Measurements from ENCODE around the gene SLCO4A1.

Gene SLCO4A1

DNA sequence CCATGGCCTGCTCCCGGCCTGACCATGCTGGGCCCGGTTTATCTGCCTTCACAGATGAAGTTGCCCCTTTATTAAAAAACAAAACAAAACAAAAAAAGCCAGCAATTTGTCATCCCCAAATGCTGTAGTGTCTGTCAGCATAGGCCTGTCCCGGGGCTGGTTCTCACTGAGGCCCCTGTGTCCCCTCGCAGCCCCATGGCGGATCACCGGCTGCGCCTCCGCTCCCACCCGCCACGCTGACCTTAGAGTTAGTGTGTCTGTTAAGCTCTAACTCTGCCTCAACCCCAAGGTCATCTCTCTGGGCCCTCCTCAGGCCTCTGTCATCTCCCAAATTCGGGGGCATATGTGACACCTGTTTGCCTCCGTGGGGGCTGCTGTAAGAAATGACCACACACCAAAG is 11.1 kb downstream of the SLCO4A1 start:
- no peak for DNase-seq

DNA sequence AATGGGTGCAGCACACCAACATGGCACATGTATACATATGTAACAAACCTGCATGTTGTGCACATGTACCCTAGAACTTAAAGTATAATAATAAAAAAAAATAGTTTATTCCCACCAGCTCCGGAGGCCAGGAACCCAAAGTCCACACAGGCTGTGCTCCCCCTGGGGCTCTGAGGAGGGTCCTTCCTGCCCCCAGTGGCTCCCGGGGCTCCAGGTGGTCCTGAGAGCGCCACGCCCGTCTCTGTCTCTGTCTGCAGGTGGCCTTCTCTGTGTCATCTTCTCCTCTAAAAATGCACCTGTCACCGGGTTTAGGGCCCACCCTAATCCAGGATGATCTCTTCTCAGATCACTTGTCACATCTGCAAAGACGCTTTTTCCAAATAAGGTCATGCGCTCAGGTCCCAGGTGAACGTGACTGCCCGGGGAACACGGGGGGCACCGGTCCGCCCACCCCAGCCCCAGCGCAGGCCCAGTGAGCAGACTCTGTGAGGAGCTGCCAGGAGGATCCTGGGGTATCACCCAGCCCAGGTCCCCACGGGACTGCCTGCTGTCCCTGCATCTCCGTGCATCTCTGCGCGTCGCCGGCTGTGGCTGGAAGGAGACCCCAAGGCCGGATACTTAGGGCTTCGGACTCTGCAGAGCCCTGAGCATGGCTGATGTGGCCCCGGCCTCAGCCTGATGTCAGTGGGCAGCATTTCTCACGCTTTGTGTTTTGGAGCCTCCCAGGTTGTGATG is 11.8 kb downstream of the SLCO4A1 start:
- DNase-seq = no peak

DNA sequence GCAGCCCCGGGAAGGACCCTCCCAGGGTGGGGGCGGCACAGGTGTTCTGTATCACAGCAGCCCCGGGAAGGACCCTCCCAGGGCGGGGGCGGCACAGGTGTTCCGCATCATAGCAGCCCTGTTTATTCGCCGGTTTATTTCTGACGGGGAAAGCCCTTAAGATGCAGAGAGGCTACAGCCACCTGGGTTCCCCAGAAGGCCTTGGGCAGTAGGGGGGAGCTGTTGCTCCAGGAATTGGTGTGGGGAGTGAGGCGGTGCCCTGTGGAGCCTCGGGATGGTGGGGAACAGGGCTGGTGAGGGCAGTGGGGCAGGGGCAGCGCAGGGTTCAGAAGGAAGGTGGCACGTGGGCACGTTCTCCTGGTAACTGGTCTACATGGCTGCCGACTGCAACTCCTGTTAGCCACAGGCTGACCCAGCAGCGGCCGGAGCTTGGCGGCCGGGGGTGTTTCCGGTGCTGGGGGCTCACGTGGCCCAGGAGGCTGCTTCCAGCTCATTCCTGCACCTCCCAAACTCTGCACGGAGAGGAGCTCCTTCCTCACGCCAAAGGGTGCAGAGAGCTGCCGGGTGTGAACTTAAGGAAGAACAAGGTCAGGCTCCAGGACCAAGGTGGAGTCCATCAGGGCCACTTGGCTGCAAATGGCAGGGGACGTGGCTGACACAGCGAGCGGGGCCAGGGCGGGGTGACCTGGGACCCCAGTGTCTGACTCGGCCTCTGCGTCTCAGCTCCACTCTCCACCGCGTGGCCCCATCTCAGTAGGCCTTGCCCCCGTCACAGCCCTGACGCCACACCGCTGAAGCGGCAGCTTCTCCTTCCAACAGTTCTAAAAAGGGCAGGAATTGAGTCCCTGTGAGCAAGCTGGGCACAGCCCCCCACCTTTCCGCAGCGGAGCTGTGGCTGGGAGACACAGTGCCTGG is 13.2 kb downstream of the SLCO4A1 start:
- no peak for DNase-seq

DNA sequence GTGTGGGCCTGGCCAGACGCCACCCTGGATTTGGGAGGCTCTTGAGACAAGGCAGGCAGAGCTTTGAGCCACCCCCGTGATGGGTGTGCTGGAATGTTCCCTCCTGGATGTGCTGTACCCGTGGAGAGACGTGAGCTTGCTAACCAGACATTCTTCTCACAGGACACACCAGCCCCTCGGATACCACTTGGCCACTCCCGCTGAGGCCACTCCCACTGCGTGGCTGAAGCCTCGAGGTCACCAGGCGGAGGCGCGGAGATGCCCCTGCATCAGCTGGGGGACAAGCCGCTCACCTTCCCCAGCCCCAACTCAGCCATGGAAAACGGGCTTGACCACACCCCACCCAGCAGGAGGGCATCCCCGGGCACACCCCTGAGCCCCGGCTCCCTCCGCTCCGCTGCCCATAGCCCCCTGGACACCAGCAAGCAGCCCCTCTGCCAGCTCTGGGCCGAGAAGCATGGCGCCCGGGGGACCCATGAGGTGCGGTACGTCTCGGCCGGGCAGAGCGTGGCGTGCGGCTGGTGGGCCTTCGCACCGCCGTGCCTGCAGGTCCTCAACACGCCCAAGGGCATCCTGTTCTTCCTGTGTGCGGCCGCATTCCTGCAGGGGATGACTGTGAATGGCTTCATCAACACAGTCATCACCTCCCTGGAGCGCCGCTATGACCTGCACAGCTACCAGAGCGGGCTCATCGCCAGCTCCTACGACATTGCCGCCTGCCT is 14.1 kb downstream of the SLCO4A1 start:
- DNase-seq = no peak

DNA sequence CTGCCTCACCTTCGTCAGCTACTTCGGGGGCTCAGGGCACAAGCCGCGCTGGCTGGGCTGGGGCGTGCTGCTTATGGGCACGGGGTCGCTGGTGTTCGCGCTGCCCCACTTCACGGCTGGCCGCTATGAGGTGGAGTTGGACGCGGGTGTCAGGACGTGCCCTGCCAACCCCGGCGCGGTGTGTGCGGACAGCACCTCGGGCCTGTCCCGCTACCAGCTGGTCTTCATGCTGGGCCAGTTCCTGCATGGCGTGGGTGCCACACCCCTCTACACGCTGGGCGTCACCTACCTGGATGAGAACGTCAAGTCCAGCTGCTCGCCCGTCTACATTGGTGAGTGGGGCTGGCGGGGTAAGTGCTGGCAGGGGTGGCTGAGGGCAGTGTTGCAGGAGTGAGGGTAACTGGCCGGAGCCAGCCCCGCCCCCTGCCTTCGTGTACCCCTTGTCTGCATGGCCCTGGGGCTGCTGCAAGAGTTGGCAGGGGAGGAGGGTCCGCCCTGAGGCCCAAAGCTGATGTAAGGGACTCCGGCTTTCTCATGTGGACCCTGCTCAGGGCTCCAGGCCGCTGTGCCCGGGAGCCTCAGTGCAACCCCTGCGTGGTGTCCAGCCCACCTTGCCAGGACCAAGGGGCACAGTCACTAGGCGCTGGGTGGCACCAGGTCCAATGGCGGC is 14.8 kb downstream of the SLCO4A1 start:
- no peak for DNase-seq

DNA sequence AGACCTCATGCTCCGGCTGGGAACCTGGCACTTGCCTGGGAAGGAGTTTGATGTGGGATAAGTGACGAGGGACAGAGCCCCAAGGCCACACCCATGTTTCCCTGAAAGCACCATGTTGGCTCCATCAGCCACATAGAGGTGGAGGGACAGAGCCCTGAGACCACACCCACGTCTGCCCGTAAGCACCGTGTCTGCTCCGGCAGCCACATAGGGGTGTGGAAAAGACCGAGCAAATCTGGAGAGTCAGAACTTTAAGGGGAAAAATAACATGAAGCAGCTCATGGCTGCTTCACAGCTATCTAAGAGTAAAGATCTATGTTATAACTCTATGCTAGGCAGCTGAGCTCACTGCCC is 15.3 kb downstream of the SLCO4A1 start:
- DNase-seq = no peak

DNA sequence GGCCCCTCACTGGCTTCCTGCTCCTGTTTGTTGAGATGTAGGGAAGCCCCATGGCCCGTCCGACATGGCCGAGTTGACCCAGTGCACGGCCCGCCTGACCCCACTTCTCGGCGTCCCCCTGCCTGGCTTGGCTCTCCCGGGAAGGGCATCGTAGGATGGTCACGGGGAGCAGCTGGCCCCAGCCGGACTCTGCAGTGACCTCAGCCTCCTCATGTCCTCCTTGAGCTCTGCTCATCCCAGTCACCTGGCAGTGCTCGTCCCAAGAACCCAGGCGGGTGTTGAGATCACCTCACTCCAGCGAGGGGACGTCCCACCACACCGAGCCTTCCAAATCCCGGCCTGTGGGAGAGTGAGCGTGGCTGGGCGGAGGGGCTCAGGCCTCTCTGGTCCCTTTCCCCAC is 15.7 kb downstream of the SLCO4A1 start:
- DNase-seq = no peak

DNA sequence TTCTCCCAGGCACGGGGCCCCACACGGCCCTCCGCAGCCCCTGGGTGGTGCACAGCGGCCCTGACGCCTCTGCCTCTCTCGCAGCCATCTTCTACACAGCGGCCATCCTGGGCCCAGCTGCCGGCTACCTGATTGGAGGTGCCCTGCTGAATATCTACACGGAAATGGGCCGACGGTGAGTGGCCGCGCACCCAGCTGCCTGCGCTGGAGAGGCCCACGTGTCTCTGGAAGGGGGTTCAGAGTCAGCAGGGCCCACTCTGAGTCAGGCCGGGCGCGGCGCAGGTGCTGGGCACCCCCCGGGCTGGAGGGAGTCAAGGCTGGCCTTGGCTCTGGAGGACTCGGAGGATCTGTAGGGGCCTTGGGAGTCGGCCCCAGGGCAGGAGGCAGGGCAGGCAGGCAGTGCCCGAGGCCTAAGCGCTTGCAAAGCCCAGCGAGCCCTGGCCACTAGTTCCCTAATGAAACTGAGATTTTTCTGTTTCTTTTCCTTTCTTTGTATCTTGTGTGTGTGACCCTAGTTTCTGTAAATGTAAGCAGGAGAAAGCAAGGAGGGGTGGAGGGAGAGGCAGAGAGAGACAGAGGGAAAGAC is 16.4 kb downstream of the SLCO4A1 start:
- DNase-seq = no peak

DNA sequence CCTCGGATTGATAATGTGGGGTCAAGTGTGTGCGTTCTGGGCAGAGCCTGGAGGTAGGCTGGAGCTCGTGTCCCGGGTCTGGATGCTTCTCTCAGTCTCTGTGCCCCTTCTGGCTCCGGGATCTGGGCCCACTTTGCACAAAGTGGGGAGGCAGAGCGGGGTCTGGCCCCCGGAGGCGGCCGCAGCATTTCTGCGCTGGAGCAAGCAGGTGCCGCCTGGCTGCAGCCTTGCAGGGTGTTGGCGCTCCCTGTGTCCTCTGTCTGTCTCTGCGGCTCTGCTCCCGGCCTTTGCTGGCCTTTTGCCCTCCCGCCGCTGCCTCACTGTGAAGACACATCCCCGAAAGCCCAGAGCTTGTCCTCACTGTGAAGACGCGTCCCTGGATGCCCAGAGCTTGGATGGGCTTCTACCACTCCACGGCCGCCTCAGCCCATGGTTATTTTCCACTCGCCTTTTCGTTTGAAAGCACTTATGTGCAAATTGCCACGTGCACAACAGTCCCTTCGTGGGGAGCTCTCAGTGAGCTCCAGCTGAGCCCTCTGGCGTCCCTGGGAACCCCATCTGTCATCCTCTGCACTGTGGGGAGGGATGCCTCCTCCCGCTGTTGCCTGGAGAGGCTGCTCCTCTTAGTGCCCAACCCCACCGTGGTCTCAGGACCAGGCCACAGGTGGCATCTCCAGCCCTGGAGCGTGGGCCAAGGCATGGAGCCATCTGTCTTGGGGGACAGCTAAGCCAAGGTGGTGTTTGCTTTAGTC is 17.4 kb downstream of the SLCO4A1 start:
- no peak for DNase-seq

DNA sequence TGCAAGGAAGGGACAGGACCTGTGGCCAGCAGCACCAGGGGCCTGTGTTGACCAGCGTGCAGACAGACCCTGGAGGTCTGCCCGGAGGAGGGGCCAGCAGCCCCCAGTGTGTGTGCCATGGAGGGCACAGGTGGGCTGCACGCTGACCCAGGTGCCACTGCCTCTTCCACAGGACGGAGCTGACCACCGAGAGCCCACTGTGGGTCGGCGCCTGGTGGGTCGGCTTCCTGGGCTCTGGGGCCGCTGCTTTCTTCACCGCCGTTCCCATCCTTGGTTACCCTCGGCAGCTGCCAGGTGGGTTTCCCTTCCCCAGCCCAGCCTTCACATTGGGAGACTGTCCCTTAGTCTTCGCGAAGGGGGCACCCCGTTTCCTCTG is 17.9 kb downstream of the SLCO4A1 start:
- DNase-seq = no peak

DNA sequence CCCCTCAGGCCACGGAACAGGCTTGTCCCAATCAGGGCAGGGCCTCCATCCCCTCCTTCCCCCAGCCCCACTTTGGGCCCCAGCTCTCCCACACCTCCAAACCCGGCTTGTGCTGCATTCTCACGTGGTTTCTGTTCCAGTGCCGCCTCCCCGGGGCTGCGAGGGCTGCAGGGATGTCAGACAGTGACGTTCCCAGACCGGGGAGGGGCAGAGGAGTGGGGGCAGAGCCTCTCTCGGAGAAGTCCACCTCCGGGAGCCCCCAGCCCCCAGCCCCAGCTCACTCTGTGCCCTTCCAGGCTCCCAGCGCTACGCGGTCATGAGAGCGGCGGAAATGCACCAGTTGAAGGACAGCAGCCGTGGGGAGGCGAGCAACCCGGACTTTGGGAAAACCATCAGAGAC is 18.5 kb downstream of the SLCO4A1 start:
- no peak for DNase-seq

DNA sequence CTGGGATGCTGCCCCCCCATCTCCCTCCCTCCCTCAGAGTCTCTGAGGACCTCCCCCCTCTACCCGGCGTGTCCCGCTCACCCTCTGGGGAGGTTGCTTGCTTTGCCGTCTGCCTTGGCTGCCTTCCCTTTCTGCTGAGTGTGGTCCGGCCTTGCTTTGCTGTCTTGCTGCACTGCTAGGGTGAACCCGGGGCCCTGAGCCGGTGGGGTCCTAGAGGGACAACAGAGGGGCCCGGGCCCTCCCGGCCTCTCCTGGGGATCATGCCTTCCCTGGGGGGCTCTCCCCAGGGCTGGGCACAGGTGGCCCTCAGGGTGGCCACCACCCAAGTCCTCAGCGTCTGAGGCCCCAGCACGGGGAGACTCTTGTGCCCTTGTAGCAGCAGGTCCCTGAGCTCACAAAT is 19.3 kb downstream of the SLCO4A1 start:
- DNase-seq = no peak

DNA sequence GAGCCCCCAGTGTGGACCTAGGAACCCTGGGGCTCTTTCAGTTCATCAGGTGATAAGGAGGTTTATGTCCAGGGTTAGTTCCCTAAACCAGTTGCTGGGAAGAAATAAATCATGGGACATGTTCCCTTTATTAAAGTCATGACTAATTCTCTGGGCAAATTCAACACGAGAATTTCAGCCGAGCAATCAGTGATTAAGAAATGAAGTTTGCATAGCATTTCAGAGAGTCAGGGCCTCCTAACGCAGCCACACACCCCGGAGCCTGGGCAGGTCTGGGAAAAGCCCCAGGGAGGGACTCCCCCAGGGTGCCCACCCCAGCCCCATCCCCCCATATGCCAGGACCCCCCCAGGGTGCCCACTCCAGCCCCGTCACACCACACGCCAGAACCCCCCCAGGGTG is 20.1 kb downstream of the SLCO4A1 start:
- no peak for DNase-seq

DNA sequence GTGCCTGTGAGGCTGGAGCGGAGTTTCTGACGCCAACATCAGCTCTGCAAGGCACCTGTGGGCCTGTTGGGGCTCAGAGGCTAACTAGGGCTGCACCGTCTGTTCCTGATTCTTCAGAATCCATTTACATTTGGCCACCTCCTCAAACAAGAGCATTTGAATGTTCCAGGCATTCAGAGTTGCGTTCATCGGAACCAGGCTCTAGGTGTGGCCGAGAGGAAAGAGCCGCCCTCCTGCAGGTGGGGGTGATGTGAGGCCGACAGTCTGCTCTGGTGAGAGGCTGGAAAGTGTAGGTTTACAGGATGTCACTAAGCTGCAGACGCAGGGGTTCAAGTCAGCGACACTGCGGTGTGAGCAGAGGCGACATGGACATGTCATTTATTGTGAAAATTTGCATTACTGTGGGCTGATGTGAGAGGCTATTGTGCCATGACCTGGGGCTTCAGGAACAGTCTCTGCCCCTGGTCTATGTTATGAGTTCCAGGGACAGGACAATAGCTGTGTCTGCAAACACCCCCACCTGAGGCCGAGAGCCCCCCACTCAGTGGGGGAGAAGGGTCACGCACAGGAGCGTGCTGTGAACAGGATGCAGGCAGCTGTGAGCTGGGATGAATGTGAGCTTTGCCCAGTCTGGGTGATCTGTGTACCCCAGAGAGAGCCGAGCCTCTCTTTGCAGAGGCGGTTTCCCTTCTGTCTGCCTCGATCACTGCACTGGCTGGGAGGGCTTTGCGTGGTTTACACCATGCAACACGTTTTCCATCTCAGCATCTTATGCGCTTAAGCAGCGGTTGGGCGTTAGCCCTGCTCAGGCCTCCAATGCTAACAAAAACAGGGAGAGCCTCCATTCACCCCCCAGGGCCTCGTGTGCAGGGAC is 21.1 kb downstream of the SLCO4A1 start:
- no peak for DNase-seq

DNA sequence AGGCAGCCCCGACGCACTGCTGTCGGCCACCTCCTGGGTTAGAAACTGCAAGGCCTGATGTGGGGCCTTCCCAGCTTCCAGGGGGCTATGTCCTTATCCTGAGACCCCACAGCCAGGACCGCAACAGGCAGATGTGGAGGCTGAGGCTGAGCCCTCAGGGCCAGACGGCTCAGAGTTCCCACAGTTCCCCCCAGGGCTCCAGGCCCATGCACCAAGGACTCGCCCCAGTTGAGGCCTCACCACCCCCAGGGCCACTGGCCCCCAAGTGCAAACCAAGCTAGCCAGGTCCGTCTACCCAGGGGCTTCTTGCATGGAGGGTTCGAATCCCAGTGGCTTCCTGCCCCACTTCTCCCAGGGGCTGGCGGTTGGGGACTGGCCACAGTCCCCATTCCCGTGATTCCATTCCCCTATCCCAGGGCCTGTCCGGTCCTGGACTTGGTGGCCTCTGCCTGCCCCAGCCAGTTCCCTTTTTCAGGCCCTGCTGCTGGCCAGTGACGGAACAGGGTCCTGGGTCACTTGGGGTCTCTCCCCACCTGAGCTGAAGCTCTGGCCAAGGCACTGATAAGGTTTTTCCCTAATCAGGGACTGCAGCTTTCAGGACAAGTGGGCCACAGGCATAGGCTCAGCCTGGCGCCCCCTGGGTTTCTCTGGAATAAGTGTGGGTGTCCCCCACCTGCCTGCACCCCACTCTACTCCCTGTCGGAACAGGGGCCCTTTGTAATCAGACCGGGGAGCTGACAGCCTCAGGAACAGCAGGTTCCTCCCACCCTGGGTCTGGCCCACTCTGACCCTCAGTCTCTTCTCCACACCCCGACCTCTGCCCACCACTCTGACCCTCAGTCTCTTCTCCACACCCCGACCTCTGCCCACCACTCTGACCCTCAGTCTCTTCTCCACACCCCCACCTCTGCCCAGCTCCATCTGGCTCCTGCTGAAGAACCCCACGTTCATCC is 22.0 kb downstream of the SLCO4A1 start:
- no peak for DNase-seq

DNA sequence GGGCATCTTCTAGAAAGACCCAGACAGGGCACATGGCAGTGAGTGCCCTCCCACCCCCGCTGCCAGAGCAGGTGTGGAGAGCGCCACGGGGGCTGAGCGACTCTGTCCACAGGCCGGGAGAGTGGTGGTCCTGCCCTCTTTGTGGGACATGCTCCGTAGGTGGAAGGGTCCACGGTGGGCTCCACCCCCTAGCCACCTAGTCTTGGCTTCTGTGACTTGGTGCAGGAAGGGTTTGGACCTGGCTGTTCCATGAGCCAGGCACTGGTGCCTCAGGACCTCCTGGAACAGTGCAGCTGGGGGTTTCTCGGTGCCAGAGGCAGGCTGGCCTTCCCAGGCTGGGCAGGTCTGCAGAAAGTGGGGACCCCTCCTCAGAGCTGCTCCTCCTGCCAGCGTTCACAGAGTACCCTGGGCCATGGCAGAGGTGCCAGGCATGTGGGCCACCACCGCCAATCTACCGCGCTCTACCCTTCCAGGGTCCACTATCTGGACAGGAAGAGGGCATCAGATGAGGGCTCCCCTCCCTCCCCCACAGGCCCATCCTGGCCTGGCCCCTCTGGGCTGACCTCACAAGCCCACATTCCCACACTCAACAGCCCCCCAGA is 23.0 kb downstream of the SLCO4A1 start:
- no peak for DNase-seq

DNA sequence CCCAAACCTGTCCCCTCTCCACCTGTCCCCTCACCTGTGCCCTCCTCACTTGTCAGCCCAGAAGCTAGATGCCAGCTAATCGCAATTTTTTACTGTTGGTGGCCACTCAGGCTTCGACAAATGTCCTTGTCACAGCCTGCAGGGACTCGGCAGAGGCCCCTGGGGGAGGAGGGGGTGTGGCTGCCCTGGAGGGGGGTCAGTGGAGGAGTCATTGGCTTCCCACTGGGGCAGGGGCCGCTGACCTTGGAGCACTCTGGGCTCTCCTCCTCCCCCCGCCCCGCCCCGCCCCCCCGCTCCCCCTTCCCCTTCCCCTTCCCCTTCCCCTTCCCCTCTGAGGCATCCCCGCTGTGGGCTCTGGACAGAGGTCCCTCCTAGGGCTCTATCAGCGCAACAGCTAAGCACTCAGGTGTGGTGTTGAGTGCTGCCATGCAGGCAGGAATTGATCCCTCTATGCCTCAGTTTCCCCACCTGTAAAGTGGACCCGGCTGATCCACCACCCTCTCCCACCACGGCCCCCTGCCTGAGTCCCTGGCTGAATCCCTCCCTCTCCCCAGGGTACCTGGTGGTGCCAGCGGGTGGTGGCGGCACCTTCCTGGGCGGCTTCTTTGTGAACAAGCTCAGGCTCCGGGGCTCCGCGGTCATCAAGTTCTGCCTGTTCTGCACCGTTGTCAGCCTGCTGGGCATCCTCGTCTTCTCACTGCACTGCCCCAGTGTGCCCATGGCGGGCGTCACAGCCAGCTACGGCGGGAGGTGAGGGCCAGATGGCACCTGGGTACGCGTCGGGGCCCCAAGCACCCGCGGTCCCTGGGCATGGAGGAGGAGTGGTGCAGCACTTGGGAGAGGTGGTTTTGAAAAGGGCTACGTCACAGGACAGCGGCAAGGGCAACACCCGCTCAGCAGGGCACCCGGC is 23.8 kb downstream of the SLCO4A1 start:
- no peak for DNase-seq

Data from bone marrow (tissue), 2 donors.